ENCODE data around the gene TPSB2. TPM values are rescaled to one million over a fixed set of nuclear protein-coding genes. Genes with fewer than 3 reads are reported as not detected.
"Not testable (repeated sequence)": the region's sequence is repeated elsewhere in the genome, so short reads cannot be mapped to it uniquely, and the experiment has no call there.

TPSB2 gene
- total and polyA plus RNA-seq, 2 donors (not counting 1 experiment from before 2014, with no cell fraction given) = not detected

- TF ChIP-seq EZH2 (IDR thresholded peaks at IDR 0.05; ENCODE audit: low read length, missing control alignments) (no peak), CTCF (conservative IDR thresholded peaks at IDR 0.05 in 1 of 2, IDR thresholded peaks at IDR 0.05 in 1 of 2; ENCODE audit: low read depth in 1 of 2, low read length in 2 of 2) (no peak)
- Histone ChIP-seq H4K20me1 (ENCODE audit: control insufficient read depth, extremely low read depth, insufficient read depth, low read length) (no peaks in the 10 kb centered on the region), H3K36me3 (ENCODE audit: control insufficient read depth, insufficient read depth, low read length) (no peaks in the 10 kb centered on the region), H3K4me2 (ENCODE audit: extremely low read depth, insufficient read depth, low read length) (no peak overlapping the region), H3K9me3 (ENCODE audit: control insufficient read depth, insufficient read depth, low read depth, low read length) (no peaks in the 10 kb centered on the region), H3K27ac (ENCODE audit: insufficient read depth, low read length) (no peak overlapping the region), H2AFZ (ENCODE audit: low read length) (no peak overlapping the region), H3K4me1 (ENCODE audit: control insufficient read depth, extremely low read depth, insufficient read depth, low read length) (no peaks in the 10 kb centered on the region), H3K9ac (ENCODE audit: insufficient read depth, low read length) (no peak overlapping the region), H3K79me2 (ENCODE audit: control insufficient read depth, insufficient read depth, low read length) (no peaks in the 10 kb centered on the region), H3K4me3 (replicated peaks in 1 of 4; ENCODE audit: control extremely low read depth in 1 of 4, insufficient read depth in 1 of 4, low read depth in 3 of 4, low read length in 4 of 4) (no peak overlapping the region), H3K27me3 (ENCODE audit: control insufficient read depth, insufficient read depth, low read length) (no peaks in the 10 kb centered on the region)
- no peak for DNase-seq (ENCODE audit: low read depth in 2 of 2)
Observed at GRCh38 chr16:1199347-1200013, 30.5 kb downstream of the TPSB2 start.

- H3K36me3 ChIP-seq (ENCODE audit: control insufficient read depth, insufficient read depth, low read length); H3K27me3 ChIP-seq (ENCODE audit: control insufficient read depth, insufficient read depth, low read length); H3K79me2 ChIP-seq (ENCODE audit: control insufficient read depth, insufficient read depth, low read length); H3K27ac ChIP-seq (ENCODE audit: insufficient read depth, low read length); H3K9me3 ChIP-seq (ENCODE audit: control insufficient read depth, insufficient read depth, low read depth, low read length); H3K4me3 ChIP-seq (replicated peaks in 1 of 4; ENCODE audit: control extremely low read depth in 1 of 4, insufficient read depth in 1 of 4, low read depth in 3 of 4, low read length in 4 of 4); H4K20me1 ChIP-seq (ENCODE audit: control insufficient read depth, extremely low read depth, insufficient read depth, low read length); DNase-seq (ENCODE audit: low read depth in 2 of 2); H3K9ac ChIP-seq (ENCODE audit: insufficient read depth, low read length); H2AFZ ChIP-seq (ENCODE audit: low read length); H3K4me1 ChIP-seq (ENCODE audit: control insufficient read depth, extremely low read depth, insufficient read depth, low read length); H3K4me2 ChIP-seq (ENCODE audit: extremely low read depth, insufficient read depth, low read length): not testable (repeated sequence)
Observed at GRCh38 chr16:1198671-1199346, 31.2 kb downstream of the TPSB2 start.

- DNase-seq (ENCODE audit: low read depth in 2 of 2) = no peak
- no peak overlapping the region for H3K27ac ChIP-seq (ENCODE audit: insufficient read depth, low read length)
- H3K4me3 ChIP-seq (replicated peaks in 1 of 4; ENCODE audit: control extremely low read depth in 1 of 4, insufficient read depth in 1 of 4, low read depth in 3 of 4, low read length in 4 of 4) = no peak overlapping the region
- no peaks in the 10 kb centered on the region for H3K79me2 ChIP-seq (ENCODE audit: control insufficient read depth, insufficient read depth, low read length)
- TF ChIP-seq EZH2 (IDR thresholded peaks at IDR 0.05; ENCODE audit: low read length, missing control alignments) = no peak
- no peak for TF ChIP-seq CTCF (conservative IDR thresholded peaks at IDR 0.05 in 1 of 2, IDR thresholded peaks at IDR 0.05 in 1 of 2; ENCODE audit: low read depth in 1 of 2, low read length in 2 of 2)
- H3K4me2 ChIP-seq (ENCODE audit: extremely low read depth, insufficient read depth, low read length) = no peak overlapping the region
- no peaks in the 10 kb centered on the region for H3K4me1 ChIP-seq (ENCODE audit: control insufficient read depth, extremely low read depth, insufficient read depth, low read length)
- H2AFZ ChIP-seq (ENCODE audit: low read length) = no peak overlapping the region
- no peaks in the 10 kb centered on the region for H4K20me1 ChIP-seq (ENCODE audit: control insufficient read depth, extremely low read depth, insufficient read depth, low read length)
- no peaks in the 10 kb centered on the region for H3K27me3 ChIP-seq (ENCODE audit: control insufficient read depth, insufficient read depth, low read length)
- H3K9ac ChIP-seq (ENCODE audit: insufficient read depth, low read length) = no peak overlapping the region
- H3K36me3 ChIP-seq (ENCODE audit: control insufficient read depth, insufficient read depth, low read length) = no peaks in the 10 kb centered on the region
- H3K9me3 ChIP-seq (ENCODE audit: control insufficient read depth, insufficient read depth, low read depth, low read length) = no peaks in the 10 kb centered on the region
Observed at GRCh38 chr16:1198194-1198593, 31.8 kb downstream of the TPSB2 start.

Measured in fibroblast of lung (primary cell).